NCI-H2196 treated with DMSO at 0.1 percent for 48 hours (cell line): ENCODE results near the gene RAB1A.

Experiments
- DNase-seq: peaks from one replicate; lab custom pipeline; 2025; ENCODE audit not compliant: unreplicated experiment; lab: John Stamatoyannopoulos, UW

RAB1A gene

GRCh38 chr2:65040400-65041261 is 89.3 kb downstream of the RAB1A start:
- peak; percentile 39 for DNase-seq

DNA sequence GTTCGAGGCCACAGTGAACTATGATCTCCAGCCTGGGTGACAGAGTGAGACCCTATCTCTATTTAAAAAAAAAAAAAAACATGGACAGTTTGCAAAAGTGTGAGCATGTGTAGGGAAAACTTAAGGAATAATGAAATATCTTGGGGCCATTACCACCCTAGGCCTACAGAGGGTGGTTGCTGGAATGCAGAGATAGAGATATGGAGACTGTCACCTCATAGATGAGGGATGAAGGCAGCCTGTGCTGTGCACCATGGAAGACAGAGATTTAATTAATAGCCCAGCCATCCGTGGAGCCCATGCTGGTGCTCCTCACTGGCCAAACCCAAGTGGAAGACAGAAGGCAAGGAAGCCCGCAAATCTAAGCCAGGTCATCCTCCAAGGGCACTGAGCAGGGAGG is 90.3 kb downstream of the RAB1A start:
- DNase-seq = no peak

DNA sequence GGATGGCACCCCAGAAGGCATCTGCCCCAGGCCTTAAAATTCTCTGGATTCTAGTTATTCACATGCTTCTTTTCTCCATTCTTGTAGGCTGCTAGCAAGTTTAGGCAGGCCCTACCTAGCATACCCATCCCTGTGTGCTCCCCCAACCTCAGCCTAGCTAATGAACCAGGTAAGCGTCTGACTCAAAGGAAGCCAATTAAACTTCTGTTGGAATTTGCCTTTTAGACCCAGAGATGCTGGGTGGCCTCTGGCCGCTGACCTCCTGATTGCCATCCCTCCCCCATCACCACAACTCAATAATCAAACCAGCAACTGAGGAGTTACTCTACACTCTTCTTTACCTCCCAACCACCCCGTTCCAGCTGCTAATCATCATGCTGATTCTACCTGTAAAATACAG is 92.7 kb downstream of the RAB1A start:
- no peak for DNase-seq
